SHP77 (cell line): ENCODE data around the gene ERAP2.

Source experiments
- DNase-seq, 2 experiments: peaks; one replicate each; lab custom pipeline; 2025; lab: John Stamatoyannopoulos, UW

Gene ERAP2

GRCh38 chr5:96966801-96967200, 90.5 kb downstream of the ERAP2 start:
- DNase-seq = no peak

- no peak for DNase-seq
Observed at GRCh38 chr5:96967400-96967799, 91.1 kb downstream of the ERAP2 start.

GRCh38 chr5:96968074-96968473, 91.8 kb downstream of the ERAP2 start:
- no peak for DNase-seq

DNA sequence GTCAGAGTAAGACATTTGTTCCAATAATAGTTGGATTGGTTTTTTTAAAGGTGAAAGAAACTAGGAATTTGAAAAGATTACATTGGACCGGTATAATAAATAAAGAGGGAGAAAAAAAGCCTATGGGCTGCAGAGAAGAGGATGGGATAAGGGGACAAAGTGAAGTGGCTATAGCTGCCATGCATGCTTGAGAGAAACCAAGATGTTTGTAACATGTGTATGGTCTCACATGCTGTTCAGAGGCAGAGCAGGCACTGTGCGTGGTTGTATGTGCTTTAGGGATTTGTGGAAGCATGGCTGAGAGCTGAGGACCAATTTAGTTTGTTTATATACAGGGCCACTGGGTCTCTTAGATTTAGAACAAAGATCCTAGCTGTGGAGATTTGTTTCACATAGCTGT, 92.3 kb downstream of the ERAP2 start:
- no peak for DNase-seq
